Stomach (tissue), 4 donors: ENCODE results near the gene PTPRE.

Source experiments
- EP300 ChIP-seq: sonication (generic); formaldehyde crosslinking; IDR thresholded peaks from one replicate; pipeline ENCODE4 v1.6.1; 2017; ENCODE audit warnings: antibody characterized with exemption
- POLR2A ChIP-seq, 4 donors: fragments of 450-650 bp; IDR thresholded peaks; one replicate each; pipeline ENCODE4 v1.6.1; 2016; ENCODE audit warnings: antibody characterized with exemption in 4 of 4, control low read depth in 2 of 4, mild to moderate bottlenecking in 1 of 4, moderate library complexity in 1 of 4
- TF ChIP-seq, protein P1 (sequence below), 7 experiments: fragments of 450-650 bp in 4 of 7; fragments of 200-600 bp in 3 of 7; sonication (generic) in 3 of 7; IDR thresholded peaks; one replicate each; pipeline ENCODE4 v1.5.1; 2016 to 2019; ENCODE audit warnings: antibody characterized with exemption in 7 of 7, control low read depth in 2 of 7, mild to moderate bottlenecking in 1 of 7

DNA sequence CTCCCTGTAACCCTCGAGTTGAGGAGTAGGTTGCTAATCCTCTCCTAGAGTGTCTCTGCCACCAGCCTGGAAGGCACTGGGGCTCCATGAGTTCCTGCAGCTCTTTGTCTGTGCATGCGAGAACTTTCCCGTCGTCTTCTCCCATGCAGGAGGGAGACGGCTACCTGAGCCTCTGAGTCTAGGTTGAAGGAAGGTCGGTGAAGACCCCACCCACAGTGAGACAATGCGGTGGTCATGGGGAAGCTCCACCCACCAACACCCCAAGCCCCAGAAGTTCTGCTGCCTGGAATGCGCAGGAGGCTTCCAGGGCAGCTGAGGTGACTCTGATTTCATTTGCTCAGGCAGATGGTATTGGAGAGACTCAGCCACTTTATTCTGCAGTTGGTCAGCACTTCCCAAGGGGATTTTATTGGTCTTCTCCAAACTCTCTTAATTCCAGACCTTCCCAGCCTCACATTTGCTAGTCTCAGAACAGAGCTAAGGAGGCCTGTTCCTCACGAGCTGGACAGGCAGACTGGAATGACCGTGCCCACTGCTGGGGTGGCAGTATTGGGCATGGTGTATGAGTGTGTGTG lies 36.5 kb downstream of the PTPRE start:
- no peak for TF ChIP-seq POLR2A (IDR thresholded peaks at IDR 0.05)
- TF ChIP-seq, protein P1, sequence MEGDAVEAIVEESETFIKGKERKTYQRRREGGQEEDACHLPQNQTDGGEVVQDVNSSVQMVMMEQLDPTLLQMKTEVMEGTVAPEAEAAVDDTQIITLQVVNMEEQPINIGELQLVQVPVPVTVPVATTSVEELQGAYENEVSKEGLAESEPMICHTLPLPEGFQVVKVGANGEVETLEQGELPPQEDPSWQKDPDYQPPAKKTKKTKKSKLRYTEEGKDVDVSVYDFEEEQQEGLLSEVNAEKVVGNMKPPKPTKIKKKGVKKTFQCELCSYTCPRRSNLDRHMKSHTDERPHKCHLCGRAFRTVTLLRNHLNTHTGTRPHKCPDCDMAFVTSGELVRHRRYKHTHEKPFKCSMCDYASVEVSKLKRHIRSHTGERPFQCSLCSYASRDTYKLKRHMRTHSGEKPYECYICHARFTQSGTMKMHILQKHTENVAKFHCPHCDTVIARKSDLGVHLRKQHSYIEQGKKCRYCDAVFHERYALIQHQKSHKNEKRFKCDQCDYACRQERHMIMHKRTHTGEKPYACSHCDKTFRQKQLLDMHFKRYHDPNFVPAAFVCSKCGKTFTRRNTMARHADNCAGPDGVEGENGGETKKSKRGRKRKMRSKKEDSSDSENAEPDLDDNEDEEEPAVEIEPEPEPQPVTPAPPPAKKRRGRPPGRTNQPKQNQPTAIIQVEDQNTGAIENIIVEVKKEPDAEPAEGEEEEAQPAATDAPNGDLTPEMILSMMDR (IDR thresholded peaks at IDR 0.05): no peak
- no peak for TF ChIP-seq EP300
